HG02678 (cell line): ENCODE data around the gene LIPC.
A peak's percentile ranks its signal among the peaks of the same experiment; 100 is the strongest.

Source experiments
- ATAC-seq: cut with Tn5 transposase; IDR thresholded peaks from one replicate; pipeline ENCODE4 v1.9.1; 2021; ENCODE audit warnings: mild to moderate bottlenecking, moderate library complexity; ENCODE audit not compliant: unreplicated experiment

LIPC gene

DNA sequence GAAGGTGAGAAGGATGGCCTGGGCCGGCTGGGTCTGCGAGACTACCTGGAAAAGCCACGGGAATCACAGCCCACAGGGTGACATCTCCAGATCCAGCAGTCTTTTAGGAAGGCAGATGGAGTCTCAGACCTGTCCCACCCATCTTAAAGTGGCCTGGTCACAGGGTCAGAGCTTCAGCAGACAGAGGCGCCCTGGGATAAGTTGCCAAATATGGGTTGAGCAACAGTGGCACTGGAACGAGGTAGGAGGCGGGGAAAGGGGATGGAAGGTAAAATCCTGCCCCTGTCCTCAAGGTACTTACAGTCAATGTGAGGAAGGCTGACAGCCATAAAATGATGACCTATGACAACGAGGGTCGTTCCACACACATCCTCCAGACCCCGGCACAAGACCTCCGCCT is 80.7 kb downstream of the LIPC start:
- ATAC-seq: no peak

DNA sequence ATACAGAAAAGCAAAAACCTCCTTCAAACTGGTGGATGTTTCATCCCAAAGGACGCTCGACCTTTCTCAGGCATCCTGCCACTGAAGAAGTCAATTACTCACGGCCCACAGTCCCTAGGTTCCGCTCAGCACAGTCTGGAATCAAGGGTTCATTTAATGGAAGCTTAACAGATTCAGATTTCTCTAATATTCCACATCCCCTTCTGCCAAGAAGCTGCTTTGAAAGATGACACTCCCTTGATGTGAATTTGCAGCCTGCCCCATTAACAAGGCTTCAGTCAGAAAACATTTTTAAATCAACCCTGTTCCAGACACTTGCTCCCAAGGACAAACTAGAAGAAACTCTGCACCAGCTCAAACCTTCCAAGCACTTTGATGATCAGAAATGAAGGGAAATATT is 81.2 kb downstream of the LIPC start:
- no peak for ATAC-seq

DNA sequence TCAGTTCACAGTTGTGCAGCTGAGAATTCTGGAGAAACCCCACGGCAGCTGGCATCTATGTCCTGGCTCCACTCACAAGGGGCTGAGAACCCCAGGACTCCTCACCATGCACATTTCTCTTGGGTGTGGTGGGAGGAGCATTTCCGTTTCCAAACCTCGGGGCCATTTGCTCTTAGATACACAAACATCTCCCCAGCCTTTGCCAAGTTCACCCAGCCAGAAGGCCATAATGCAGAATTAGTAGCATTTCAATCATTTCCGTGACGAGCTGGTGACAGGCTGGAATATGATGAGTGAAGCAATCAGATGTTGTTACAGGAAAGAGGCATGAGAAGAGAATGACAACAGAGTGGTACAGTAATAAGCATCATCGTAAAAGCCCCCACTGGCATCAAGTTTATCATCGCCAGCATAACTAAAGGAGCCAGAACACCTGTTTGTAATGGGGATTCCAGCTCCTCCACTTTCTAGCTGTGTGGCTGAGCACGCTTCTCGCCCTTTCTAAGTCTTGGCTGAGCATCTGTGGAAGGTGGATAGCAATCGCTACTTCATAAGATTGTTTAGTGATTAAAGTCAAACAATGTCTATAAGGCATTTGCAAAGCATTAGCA is 82.0 kb downstream of the LIPC start:
- ATAC-seq: no peak

DNA sequence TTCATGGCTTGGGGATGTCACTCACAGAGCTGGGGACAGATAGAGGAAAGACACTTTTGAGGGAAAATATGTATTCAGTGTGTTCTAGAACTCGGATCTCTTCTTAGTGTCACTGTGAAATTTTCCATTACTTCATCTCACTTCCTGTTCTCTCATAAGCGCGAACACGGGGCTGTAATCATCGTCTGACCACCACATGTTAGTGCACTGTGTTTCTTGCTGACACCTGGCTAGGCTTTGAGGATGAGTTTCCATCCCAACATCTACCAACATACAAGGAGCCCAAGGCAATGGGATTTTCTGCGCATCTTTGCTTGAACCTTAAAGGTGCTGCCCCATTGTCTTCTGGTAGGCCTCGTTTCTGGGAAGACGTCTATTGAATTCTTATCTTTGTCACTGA is 84.0 kb downstream of the LIPC start:
- ATAC-seq: no peak

DNA sequence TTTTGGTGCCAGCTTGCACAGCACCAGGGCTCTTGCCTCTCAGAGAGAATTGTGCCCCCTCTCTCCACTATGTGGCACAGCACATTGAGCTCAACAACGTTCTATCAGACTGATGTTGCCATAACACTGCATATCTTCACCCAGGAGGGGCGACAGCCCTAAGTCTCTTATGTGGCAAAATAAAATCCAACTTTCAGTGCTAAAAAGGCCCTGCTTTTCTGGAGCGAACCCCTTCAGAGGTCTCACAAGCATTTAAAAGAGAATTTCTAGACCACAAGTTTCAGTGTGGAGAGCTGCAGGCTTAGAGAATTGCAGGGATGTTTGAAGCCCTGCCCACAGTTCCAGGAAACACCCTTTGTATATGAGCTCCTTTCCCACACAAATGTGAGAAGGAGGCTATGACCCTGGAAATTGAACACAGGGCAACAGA is 85.5 kb downstream of the LIPC start:
- no peak for ATAC-seq

DNA sequence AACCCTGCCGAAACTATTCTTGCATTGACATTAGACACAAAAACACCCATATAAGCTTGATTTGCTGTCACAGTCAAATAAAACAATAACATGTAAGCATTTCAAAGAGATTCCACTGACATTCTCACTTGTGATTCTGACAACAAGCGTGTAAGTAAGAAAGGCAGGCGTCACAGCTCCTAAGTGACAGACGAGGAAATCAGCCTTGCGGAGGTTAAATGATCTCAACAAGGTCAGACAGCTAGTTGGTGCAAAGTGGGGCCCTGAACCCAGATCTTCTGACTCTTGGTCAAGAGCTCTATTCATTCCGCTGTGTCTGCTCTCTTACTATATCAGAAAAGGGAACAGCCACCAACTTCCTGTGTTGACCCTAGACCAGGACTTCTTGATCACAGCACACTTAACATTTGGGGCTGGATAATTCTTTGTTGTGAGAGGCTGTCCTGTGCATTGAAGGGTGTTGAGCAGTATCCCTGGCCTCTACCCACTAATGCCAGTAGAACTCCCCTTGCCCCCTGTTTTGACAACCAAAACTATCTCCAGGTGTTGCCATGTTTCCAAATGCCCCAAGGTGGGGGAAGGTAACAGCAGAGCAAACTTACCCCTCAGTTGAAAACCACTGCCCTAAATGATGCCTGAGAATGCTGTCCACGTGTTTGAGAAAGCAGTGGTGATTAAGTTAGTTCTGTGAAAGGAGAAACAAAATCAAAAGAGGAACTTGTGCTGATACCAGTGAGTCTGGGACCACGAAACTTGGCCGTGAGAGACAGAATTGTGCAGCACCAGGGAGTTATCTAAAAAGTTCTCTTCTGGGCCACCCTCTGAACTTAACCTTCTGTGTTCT is 86.1 kb downstream of the LIPC start:
- ATAC-seq: peak; percentile 64

DNA sequence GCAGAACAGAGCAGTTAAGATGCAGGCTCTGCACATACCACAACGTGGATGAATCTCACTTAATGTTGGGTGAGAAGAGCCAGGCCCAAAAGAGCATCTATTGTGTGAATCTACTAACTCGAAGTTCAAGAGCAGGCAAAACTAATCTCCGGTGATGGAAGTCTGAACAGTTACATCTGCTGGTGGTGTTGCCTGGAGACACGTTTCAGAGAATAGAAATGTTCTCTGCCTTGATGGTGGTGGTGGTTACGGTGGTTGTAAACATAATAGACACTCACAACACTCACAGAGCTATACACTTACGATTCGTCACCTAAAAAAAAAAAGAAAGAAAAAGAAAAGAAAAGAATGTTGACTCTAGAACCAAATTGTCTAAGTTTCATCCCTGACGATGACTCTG is 86.8 kb downstream of the LIPC start:
- ATAC-seq: no peak

DNA sequence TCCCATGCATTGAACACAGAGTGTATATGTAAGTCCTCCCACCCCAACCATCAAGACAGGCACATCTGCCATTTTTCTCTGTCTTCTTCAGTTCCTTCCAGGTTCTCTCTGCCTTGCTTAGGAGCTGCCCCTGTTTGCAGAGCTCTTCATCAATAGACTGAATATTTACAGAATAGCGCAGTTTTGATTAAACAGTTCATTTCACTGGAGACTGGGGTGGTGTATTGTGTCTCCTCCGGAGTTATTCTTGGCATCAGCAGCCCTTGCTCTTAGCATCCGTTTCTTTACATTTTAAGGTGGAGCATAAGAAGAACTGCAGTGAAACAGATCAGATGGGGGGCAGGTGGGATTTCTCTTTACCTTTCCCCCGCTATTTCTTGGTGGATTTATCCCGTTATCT is 87.7 kb downstream of the LIPC start:
- ATAC-seq: no peak

DNA sequence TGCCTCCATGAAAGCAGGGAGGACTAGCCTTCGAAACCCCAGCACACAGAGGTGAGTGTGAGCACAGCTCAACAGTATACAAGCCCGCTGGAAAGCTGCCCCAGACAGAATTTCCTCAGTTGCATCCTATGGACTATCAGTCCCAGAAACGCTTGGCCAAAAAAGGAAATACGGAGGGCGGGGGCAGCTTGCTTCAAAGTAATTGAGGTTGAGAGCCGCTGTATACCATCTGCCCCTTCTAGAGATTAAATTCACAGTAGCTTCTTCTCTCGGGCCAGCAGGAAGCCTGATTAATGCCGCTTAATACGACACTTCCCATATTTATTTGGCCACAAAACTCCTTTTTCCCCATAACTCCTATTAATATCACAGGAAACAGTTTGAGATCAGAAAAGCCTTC is 88.7 kb downstream of the LIPC start:
- no peak for ATAC-seq

DNA sequence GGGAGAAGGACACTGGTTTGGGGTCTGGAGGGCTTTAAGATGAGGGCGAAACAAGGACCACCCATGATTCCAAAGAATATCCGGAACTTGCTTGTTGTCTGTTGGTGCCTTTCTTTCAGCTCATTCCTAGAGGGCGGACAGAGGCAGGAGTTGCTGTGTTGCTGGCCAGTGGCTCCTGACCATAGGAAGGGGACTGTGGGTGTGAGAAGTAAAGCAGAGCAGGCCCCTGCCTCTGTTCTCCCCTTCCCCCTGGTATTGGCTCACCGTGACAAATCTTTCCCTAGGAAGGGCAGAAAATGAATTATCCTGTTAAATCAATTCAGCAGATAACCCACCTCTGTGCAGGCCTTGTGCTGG is 89.1 kb downstream of the LIPC start:
- no peak for ATAC-seq

DNA sequence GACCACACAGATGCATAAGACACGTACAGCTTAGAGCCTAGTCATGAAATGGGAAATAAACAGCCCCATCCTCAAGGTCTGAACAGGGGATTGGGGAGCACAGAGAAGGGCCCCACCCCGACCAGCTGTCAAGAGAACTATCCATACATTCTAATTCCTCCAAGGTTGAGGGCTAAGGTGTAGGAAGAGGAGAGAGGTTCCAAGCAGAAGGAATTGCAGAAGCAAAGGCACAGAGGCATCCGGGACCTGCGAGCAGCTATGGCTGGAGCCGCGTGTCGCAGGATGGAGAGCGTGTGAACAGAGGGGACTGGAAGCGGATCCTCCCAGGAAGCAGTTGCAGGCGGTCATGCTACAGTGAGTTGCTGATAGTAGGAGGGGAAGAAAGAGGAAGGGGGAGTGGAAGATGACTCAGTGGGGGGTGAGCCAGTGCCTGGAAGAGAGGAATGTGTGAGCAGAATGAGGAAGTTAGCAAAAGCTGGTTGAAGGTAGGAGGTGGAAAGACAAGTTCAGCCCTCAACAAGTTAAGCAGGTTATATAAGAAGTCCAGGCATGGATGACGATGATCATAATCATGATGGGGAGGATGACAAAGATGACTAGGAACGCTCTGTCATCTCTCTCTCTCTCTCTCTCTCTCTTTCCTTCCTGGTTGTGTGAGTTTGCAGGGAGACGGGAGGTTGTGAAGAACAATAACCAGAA is 89.7 kb downstream of the LIPC start:
- ATAC-seq: no peak

DNA sequence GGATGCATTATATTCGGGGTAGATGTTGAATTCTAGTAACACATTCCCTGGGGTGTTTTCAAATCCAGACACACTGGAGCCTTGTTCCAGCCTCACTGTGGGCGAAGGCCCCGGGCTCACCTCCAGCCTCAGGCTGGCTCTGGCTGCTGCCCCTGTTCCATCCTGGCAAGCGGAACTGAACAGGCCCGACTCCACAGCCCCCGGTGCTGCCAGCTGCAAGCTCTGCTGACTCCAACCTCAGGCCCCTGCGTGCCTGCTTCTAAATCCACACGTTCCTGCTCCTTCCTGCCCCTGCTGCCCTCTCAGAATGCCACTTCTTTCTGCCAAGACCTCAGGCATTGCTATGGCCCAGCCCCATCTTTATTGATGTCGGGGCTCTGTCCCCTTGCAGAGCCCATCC is 90.6 kb downstream of the LIPC start:
- no peak for ATAC-seq

DNA sequence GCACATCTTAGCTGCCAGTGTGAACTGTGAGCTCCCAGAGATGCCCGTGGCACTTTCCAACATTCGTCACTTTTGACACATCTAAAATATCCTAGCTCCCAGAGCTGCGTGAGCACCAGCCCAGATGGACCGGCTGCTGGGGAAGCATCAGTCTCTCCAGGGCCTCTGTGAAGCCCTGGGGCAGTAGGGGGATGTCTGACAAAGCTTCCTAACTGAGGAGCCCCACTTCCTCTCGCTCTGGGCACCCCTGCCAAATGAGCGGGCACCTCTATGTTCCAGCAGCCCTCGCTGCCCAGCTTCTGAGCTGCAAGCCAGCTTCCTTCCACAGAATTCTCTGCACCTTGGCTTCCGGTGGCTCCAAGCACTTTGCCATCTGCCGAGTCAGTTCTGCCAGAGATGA is 91.1 kb downstream of the LIPC start:
- ATAC-seq: no peak

DNA sequence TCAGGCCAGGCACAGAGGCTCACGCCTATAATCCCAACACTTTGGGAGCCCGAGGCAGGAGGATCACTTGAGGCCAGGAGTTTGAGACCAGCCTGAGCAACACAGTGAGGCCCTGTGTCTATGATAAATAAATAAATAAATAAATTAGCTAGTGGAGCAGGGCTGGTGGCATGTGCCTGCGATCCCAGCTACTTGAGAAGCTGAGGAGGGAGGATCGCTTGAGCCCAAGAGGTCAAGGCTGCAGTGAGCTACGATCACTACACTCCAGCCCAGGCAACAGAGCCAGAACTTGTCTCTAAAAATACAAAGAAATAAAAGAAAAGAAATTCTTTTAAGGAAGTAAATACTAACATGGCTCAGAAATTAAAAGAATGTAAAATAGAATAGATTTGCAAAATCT is 91.8 kb downstream of the LIPC start:
- ATAC-seq: no peak

DNA sequence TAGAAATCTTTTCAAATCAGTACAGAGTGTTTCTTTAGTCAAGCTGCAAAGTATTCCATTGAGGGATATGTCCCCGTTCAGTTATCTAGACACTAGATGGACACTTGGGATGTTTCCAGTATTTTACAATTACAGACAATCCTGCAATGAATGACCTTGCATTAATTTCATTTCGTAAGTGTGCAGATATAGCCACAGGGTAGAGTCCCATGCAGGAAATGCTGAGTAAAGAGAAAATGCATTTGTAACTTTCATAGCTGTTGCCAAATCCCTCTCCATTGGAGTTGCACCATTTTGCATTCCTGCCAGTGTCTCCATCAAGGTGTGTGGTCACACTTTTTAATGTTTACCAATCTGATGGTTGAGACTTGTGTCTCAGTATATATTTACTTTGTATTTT is 92.5 kb downstream of the LIPC start:
- no peak for ATAC-seq

DNA sequence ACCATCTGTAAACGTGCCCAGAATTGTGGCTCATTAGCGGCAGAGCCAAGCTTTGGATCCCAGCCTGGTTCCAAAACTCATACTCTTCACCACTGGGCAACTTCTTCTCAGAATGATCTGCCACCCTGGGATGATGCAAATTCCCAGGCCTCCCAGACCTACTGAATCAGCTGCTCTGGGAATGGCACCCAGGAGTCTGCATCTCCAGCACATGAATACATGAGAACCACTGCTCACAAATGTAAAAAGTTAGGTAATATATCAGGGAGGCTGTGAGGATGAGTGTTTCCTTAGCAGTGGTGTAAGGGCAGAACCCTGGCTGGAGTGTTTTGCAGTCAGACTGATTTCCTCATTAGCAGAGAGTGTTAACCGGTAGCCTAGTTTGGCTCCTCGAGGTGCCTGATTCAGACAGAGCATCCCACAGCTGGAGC is 94.2 kb downstream of the LIPC start:
- ATAC-seq: no peak

DNA sequence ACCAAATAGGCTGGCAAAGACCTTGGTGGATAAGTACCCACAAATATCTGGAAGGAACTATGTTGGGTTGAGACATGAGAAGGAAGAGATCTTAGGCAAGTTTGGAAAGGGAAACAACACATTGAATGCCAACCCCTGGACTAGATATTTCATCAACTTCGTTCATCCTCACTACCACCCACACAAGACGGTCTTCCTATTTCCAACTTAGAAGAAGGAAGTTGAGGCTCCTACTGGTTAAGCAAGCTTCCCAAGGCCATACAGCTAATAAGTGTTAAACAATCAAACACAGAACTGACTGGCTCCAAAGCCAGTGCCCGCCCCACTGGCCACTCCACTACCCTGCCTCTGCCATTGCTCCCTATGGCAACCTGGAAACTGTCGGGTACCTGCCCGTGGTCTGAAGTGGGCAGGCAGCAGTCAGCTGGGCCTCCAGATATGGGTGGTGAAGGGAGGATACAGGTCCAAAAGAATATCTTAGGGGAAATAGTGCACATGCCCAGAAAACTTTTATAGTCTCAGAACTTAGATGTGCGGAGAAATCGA is 94.9 kb downstream of the LIPC start:
- no peak for ATAC-seq

DNA sequence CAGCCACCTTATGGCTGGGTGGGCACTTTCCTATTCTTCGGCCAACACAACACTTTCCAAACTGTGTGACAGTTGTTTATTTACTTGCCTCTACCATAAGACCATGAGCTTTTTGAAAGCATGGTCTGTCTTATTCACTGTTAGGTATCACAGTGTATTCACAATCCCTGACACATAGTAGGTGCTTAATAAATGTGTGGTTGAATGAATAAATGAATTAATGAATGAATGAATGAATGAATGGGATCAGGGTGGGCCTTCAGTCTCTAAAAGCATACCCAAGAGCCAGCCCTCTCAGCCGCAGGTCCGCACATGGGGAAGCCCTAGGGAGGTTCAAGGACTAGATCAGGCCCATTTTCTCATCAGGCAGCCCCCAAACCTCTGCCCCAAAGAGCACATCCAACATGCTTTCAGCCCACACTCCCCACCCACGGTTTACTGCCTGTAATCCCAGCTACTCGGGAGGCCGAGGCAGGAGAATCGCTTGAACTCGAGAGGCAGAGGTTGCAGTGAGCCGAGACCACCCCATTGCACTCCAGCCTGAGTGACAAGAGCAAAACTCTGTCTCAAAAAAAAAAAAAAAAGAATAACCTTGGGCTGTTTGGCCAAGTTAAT is 95.9 kb downstream of the LIPC start:
- ATAC-seq: no peak

DNA sequence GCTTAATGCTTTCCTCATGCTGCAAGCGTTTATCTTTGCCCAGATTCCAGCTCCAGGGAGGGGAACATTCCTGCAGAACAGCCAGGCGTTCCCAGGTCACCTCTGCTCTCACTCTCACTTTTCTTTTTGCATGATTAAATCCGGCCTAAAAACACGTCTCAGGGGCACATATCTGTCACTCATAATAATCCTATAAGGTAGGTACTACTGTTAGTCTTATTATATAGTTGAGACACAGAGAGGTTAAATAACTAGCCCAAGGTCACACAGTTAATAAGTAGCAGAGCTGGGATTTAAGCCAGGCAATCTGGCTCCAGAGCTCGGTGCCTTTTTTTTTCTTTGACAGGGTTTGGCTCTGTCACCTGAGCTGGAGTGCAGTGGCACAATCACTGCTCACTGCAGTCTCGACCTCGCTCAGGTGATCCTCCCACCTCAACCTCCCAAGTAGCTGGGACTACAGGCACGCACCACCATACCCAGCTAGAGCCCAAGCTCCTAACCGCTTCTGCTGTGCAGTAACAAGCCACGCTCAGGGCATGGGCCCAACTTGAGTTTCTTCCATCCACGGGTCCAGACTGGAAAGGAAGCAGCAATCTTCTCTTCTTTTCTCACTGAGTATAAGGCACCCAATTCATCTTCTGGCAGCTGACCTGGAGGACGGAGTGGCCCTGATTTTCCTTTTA is 96.5 kb downstream of the LIPC start:
- ATAC-seq: no peak

DNA sequence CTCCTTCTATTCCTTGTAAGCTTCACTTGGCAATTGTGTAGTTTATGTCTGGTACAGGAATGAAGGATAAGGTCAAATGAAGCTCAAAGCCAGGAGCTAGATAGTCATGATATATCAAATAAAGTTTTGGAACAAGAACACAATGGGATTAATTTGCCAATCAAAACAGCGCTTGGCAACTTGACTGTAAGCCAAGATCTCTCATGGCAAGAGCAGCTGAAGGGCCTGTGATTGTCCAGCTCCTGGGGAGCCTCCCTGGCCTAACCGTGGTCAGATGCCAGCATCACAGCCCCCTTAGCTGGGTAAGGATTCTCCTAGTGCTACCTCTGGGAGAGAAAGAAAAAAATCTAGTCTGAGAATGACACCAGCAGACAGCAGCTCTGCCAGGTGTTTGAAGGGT is 97.2 kb downstream of the LIPC start:
- ATAC-seq: no peak

DNA sequence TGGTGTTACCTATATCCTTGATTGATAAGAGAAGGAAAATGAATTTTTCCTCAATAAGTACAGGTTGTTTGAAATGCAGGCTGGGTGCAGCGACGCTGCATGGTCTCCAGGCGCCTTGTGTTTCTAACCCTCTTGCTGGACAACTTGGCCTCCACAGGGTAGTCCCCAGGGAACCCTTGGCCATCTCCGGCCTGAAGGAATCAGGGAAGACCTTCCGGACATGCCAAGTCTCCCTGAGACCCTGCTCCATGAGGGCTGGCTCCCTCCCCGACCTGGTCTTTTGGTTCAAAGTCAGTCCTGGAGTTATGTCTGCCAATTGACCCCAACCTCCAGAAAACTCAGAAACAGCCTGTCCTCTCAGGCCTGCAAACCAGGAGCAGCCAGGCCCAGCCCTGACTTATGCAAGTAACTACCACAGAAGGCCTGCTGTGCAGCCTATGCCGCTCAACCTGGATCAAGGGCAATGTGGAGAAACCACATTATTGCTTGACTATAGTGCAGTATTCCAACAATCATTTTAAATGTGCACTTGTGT is 98.3 kb downstream of the LIPC start:
- no peak for ATAC-seq
